ENCODE results near the gene DACT3. TPM values are rescaled to one million over a fixed set of nuclear protein-coding genes. Genes with fewer than 3 reads are reported as not detected.
A peak's percentile ranks its signal among the peaks of the same experiment; 100 is the strongest.

Gene DACT3
- total RNA-seq, 1 donor from 2014 or later = 3.9 TPM

DNA sequence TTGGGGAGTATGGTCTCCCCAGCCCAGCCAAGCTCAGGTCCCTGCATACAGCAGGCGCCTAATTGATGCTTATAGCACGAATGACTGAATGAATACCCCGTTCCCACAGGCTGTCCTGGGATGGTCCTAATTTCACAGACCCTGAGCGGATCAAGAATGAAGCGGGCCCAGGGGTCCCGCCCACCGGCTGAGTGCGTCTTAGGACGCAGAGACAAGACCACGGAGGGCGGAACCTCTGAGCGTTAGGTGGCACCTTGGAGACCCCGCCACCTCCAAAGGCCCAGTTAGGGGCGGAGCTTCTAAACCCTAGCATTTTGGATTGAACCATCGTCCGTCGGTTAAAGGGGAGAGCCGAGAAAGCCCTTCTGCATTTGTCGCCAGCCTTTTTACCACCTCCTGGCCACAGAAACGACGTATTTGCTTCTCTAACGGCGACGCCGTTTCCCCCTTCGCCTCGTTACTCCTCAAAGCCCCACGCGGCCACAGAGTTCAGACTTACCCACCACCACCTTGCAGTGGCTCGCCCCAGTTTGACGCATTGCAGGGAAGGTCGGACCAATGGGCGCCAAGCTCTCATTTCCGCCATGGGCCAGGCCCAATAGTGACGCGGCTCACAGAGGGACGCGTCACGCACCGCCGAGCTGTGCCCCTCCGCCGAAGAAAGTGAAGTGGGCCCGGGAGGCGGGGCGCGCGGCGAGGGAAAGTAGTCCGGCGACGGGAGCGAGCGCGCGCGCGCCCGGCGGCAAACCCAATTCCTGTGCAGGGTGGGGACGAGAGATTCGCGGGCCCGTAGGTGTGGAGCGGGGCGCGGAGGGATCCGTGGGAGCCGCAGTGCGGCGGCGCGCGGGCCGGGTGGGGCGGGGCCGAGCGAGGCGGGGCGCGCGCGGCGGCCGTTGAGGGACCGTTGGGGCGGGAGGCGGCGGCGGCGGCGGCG is 60.3 kb downstream of the DACT3 start:
- DNase-seq (ENCODE audit: low read depth) = peak; percentile 98

DNA sequence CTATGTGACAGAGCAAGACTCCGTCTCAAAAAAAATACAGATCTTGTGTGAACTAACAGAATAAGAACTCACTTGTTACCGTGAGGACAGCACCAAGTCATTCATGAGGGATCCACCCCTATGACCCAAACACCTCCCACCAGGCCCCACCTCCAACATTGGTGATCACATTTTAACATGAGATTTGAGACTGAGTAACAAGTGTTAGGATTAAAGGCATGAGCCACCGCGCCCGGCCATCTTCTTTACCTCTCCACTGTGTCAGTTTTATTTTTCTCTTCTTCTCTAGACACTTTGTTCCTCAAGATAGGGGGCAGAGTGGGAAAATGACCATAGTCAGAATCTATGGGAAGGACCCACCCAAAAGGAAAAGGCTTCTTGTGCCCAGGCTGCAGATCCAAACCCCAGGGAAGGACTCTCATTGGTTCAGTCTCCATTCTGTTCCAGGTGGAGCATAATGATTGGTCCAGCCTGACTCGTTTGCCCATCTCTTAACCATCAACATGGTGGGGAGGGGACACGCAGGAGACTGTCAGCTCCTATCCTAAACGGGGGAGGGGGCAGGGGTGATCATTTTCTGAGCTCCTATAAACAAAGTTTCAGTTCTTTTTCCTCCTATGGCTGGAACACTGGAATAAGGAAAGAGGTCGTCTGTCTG is 61.1 kb downstream of the DACT3 start:
- no peak for DNase-seq (ENCODE audit: low read depth)

DNA sequence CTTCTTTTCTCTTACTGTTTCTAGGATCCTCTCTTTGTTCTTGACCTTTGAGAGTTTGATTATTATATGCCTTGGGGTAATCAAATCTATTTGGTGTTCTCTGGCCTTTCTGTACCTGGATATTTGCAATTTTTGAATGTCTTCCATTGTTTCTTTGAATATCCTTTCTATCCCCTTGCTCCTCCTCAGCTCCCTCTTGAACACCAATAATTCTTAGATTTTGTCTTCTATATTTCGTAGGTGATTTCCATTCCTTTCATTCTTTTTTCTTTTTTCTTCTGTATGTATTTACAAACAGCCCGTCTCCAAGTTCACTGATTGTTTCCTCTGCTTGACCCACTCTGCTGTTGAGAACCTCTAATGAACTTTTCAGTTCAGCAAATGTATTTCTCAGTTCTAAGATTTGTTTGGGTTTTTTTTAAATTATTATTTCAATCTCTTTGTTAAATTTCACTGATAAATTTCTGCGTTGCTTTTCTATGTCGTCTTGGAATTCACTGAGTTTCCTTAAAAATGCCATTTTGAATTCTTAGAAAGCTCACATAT is 62.5 kb downstream of the DACT3 start:
- DNase-seq (ENCODE audit: low read depth) = no peak

MicroRNAs within 50 kb of the gene (microRNA counts, 767-probe panel; counts per million panel counts)
- microRNA hsa-miR-320e = not detected

Small RNAs within 50 kb of the gene (microRNA-seq; reads per million reads assigned to microRNA genes)
- 0.97 reads per million for gene MIR320E

Other genes with a start within 250 kb of the DACT3 start
- gene CCDC8, start 247.6 kb downstream of the DACT3 start, total RNA-seq = 18.0 and 19.7 TPM in 2 replicates
- 0.05 and 0.10 TPM in 2 replicates for gene PNMA8C, start 232.2 kb downstream of the DACT3 start, total RNA-seq
- 89.0 and 102 TPM in 2 replicates for gene PNMA8A, start 189.6 kb downstream of the DACT3 start, total RNA-seq
- 0.03 and 0.16 TPM in 2 replicates for gene PNMA8B, start 165.3 kb downstream of the DACT3 start, total RNA-seq
- gene CALM3, start 59.9 kb downstream of the DACT3 start, total RNA-seq = 85.6 and 87.7 TPM in 2 replicates
- 0.24 TPM in 1 of 2 replicates, not detected in the other for gene PTGIR, start 36.1 kb downstream of the DACT3 start, total RNA-seq
- gene GNG8, start 25.0 kb downstream of the DACT3 start, total RNA-seq = not detected in 2 replicates
- gene PRKD2, start 55.9 kb upstream of the DACT3 start, total RNA-seq = 5.2 and 10.6 TPM in 2 replicates
- gene FKRP, start 84.9 kb upstream of the DACT3 start, total RNA-seq = 19.2 and 24.8 TPM in 2 replicates
- gene STRN4, start 85.3 kb upstream of the DACT3 start, total RNA-seq = 75.0 and 82.5 TPM in 2 replicates
- 32.8 and 49.0 TPM in 2 replicates for gene SLC1A5, start 127.4 kb upstream of the DACT3 start, total RNA-seq
- 82.3 and 89.0 TPM in 2 replicates for gene AP2S1, start 189.7 kb upstream of the DACT3 start, total RNA-seq
- gene ARHGAP35, start 199.8 kb upstream of the DACT3 start, total RNA-seq = 30.5 and 31.0 TPM in 2 replicates